HG02943 (cell line): ENCODE results near the gene PCDHA4.
"Not testable (repeated sequence)": the region's sequence is repeated elsewhere in the genome, so short reads cannot be mapped to it uniquely, and the experiment has no call there.

ENCODE experiments used
- ATAC-seq: cut with Tn5 transposase; IDR thresholded peaks from one replicate; pipeline ENCODE4 v1.9.1; 2021; ENCODE audit warnings: mild to moderate bottlenecking, low read depth, moderate library complexity; ENCODE audit not compliant: unreplicated experiment

The PCDHA4 gene

DNA sequence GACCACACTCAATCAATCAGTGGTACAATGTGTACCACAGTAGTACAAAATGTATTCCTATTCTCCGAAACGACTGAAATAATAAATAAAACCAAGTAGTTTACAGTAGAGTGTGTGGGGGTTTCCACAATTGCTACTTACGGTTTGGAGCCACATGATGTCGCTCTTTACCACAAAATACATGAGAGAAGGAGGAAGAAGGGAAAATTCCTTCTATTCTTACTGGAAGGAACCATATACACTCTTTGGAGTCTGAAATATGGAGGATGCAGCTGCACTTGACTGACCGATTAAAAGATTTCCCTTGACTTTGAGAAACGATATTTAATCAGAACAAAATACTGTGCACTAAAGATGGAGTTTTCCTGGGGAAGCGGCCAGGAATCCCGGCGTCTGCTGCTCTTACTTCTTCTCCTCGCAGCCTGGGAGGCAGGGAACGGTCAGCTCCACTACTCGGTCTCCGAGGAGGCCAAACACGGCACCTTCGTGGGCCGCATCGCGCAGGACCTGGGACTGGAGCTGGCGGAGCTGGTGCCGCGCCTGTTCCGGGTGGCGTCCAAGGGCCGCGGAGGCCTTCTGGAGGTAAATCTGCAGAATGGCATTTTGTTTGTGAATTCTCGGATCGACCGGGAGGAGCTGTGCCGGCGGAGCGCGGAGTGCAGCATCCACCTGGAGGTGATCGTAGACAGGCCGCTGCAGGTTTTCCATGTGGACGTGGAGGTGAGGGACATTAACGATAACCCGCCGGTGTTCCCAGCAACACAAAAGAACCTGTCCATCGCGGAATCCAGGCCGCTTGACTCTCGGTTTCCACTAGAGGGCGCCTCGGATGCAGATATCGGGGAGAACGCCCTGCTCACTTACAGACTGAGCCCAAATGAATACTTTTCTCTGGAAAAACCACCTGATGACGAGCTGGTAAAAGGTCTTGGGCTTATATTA is at the start of gene PCDHA4:
PCDHA4 (plus strand) TSS at position 235 of the 942 bp plus-strand sequence.
- ATAC-seq: no peak

- no peak for ATAC-seq
Measured at GRCh38 chr5:140764177-140764973, 42.5 kb upstream of the PCDHA4 start.

DNA sequence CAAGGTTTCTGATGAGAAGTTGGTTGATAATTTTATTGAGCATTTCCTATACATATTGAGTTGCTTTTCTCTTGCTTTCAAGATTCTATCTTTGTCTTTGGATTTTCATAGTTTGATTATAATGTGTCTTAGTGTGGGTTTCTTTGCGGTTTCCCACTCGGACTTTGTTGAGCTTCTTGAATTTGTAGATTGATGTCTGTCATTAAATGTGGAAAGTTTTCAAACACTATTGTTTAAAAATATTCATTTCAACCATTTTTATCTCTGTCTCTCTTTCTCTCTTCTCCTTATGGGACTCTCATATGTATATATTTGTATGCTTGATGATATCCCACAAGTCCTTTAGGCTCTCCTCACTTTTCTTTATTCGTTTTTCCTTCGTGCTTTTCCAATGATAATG is 39.4 kb upstream of the PCDHA4 start:
- ATAC-seq: no peak

DNA sequence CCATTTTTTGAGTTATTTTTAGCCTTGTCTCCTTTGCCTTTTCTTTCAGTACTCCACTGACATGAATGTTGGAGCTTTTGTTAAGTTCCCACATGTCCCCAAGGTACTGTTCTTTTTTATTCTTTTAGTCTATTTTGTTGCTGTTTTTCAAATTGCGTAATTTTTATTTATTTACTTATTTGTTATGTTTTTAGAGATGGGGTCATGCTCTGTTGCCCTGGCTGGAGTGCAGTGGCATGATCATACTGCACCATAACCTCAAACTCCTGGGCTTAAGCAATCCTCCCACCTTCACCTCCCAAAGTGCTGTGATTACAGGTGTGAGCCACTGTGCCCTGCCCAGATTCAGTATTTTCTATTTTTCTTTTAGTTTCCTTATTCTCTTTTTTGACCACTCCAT is 26.4 kb upstream of the PCDHA4 start:
- no peak for ATAC-seq

DNA sequence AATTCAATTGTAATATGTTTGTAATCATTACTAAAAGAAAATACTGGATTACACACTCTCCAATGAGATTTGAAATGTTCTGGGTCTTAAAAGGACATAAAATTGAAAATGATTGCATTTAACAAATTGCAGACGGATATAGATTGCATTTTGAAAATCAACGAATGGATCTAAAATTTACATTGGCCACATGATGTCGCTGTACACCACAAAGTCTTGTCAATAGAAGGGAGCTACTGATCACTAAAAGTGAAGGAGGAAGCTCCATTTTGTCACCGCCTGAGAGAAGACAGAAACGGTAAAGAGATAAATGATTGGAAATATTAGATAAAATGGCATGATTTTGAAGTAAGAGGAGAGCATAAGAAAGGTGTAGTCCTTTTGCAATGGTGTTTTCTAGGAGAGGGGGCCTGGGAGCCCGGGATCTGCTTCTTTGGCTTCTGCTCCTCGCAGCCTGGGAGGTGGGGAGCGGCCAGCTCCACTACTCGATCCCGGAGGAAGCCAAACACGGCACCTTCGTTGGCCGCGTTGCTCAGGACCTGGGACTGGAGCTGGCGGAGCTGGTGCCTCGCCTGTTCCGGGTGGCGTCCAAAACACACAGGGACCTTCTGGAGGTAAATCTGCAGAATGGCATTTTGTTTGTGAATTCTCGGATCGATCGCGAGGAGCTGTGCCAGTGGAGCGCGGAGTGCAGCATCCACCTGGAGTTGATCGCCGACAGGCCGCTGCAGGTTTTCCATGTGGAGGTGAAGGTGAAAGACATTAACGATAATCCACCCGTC is 20.8 kb upstream of the PCDHA4 start, which contains the start of gene PCDHA1:
PCDHA1 (plus strand) TSS at position 236 of the 782 bp plus-strand sequence.
- ATAC-seq: no peak

- not testable (repeated sequence) for ATAC-seq
Measured at GRCh38 chr5:140787422-140787821, 19.4 kb upstream of the PCDHA4 start.

DNA sequence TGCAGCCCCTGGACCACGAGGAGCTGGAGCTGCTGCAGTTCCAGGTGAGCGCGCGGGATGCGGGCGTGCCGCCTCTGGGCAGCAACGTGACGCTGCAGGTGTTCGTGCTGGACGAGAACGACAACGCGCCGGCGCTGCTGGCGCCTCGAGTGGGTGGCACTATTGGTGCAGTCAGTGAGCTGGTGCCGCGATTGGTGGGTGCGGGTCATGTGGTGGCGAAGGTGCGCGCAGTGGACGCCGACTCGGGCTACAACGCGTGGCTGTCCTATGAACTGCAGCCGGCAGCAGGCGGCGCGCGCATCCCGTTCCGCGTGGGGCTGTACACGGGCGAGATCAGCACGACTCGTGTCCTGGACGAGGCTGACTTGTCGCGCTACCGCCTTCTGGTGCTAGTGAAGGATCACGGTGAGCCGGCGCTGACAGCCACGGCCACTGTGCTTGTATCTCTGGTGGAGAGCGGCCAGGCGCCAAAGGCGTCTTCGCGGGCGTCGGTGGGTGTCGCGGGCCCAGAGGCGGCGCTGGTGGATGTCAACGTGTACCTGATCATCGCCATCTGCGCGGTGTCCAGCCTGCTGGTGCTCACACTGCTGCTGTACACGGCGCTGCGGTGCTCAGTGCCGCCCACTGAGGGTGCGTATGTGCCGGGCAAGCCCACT is 18.9 kb upstream of the PCDHA4 start:
- ATAC-seq: not testable (repeated sequence)

DNA sequence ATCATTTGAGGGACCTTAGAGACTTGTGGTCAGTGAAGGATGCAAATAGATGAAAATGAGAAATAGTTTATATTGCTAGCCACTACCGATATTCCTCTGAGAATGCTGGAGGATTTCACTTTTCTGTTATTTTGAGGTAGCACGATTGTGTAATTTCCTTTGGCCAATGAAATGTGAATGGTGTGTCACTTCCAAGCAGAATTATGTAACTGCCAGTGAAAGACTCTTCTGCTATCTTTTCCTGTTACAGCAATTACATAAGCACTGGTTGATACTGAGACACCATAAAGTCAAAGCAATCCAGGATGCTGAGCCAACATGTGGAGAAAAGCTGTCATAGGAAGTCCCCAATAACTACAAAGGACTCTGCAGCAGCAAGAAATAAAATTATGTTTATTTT is 15.8 kb upstream of the PCDHA4 start:
- no peak for ATAC-seq

- ATAC-seq: no peak
Measured at GRCh38 chr5:140794595-140795258, 12.1 kb upstream of the PCDHA4 start, which contains the start of gene PCDHA2. Gene PCDHA2 (plus strand): TSS chr5:140794852.

DNA sequence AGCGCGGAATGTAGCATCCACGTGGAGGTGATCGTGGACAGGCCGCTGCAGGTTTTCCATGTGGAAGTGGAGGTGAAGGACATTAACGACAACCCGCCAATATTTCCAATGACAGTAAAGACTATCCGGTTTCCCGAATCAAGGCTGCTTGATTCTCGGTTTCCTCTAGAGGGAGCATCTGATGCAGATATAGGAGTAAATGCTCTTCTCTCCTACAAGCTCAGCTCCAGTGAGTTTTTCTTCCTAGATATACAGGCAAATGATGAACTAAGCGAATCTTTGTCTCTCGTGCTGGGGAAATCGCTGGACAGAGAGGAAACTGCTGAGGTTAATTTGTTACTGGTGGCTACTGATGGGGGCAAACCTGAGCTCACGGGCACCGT is 11.6 kb upstream of the PCDHA4 start:
- ATAC-seq: no peak

GRCh38 chr5:140796072-140796717 is 10.7 kb upstream of the PCDHA4 start:
- ATAC-seq: not testable (repeated sequence)

- ATAC-seq: no peak
Measured at GRCh38 chr5:140796718-140797095, 10.2 kb upstream of the PCDHA4 start.

DNA sequence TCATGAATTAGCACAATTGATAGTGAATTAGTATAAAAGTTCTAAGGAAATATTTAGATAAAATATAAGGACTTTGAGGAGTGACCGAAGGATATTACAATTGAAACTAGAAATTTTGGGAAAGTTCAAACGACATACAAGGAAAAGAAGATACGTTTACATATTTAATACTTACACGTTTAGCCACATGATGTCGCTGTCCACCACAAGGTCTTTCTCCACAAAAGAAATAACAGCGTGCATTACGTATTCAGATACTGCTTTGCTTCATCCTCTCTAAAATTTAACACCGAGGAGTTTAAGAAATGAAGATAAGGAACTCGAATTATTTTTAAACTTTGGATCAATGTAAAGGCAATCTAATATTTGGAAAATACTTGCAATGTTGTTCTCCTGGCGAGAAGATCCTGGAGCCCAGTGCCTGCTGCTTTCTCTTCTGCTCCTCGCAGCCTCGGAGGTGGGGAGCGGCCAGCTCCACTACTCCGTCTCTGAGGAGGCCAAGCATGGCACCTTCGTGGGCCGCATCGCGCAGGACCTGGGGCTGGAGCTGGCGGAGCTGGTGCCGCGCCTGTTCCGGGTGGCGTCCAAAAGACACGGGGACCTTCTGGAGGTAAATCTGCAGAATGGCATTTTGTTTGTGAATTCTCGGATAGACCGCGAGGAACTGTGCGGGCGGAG is 5.9 kb upstream of the PCDHA4 start, which contains the start of gene PCDHA3:
PCDHA3 (plus strand) TSS at position 242 of the 678 bp plus-strand sequence.
- ATAC-seq: no peak

DNA sequence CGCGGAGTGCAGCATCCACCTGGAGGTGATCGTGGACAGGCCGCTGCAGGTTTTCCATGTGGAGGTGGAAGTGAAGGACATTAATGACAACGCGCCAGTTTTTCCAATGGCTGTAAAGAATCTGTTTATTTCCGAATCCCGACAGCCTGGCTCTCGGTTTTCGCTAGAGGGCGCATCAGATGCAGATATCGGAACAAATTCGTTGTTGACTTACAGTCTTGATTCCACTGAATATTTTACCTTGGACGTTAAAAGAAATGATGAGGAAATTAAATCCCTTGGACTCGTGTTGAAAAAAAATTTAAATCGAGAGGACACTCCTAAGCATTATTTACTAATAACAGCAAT is 5.4 kb upstream of the PCDHA4 start:
- no peak for ATAC-seq

GRCh38 chr5:140802381-140802780 is 4.5 kb upstream of the PCDHA4 start:
- ATAC-seq: not testable (repeated sequence)

DNA sequence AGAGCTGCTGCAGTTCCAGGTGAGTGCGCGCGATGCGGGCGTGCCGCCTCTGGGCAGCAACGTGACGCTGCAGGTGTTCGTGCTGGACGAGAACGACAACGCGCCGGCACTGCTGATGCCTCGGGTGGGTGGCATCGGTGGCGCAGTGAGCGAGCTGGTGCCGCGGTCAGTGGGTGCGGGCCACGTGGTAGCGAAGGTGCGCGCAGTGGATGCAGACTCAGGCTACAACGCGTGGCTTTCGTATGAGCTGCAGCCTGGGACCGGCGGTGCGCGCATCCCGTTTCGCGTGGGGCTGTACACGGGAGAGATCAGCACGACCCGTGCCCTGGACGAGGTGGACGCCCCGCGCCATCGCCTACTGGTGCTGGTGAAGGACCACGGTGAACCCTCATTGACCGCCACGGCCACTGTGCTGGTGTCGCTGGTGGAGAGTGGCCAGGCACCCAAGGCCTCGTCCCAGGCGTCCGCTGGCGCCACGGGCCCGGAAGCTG is 4.0 kb upstream of the PCDHA4 start:
- ATAC-seq: no peak

GRCh38 chr5:140808241-140808888 is 1.5 kb downstream of the PCDHA4 start:
- ATAC-seq: not testable (repeated sequence)

DNA sequence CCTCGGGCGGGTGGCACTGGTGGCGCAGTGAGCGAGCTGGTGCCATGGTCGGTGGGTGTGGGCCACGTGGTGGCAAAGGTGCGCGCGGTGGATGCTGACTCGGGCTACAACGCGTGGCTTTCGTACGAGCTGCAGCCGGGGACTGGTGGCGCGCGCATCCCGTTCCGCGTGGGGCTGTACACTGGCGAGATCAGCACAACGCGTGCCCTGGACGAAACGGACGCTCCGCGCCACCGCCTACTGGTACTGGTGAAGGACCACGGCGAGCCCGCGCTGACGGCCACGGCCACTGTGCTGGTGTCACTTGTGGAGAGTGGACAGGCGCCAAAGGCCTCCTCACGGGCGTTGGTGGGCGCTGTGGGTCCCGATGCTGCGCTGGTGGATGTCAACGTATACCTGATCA is 2.0 kb downstream of the PCDHA4 start:
- ATAC-seq: no peak
